Endodermal cell (in vitro differentiated cells): Measurements from ENCODE around the gene TBC1D16. TPM values are rescaled to one million over a fixed set of nuclear protein-coding genes. Genes with fewer than 3 reads are reported as not detected.
A peak's percentile ranks its signal among the peaks of the same experiment; 100 is the strongest.

Experiments
- DNase-seq: peaks from one replicate; pipeline ENCODE4 v3.0.0-alpha.2; 2017
- H3K27ac ChIP-seq: 2 replicates; pipeline ENCODE4 v1.5.1; 2013; ENCODE audit warnings: mild to moderate bottlenecking, low read depth, low read length, moderate library complexity
- H3K27me3 ChIP-seq: 2 replicates; pipeline ENCODE4 v1.6.1; 2013; ENCODE audit warnings: mild to moderate bottlenecking, low read length, moderate library complexity; ENCODE audit not compliant: insufficient read depth, control insufficient read depth, poor library complexity, severe bottlenecking
- H3K36me3 ChIP-seq: 2 replicates; pipeline ENCODE4 v1.7.0; 2013; ENCODE audit warnings: mild to moderate bottlenecking, low read length, moderate library complexity; ENCODE audit not compliant: control insufficient read depth, insufficient read depth
- H3K4me1 ChIP-seq: one replicate; pipeline ENCODE4 v1.7.0; 2013; ENCODE audit warnings: low read length; ENCODE audit not compliant: control insufficient read depth, insufficient read depth
- H3K4me3 ChIP-seq: 2 replicates; pipeline ENCODE4 v1.5.1; 2013; ENCODE audit warnings: mild to moderate bottlenecking, low read length, moderate library complexity
- H3K9ac ChIP-seq: 2 replicates; pipeline ENCODE4 v1.6.1; 2013; ENCODE audit warnings: mild to moderate bottlenecking, low read length, moderate library complexity; ENCODE audit not compliant: poor library complexity, severe bottlenecking; ENCODE audit errors: extremely low read depth
- H3K9me3 ChIP-seq: 2 replicates; pipeline ENCODE4 v1.6.1; 2013; ENCODE audit warnings: mild to moderate bottlenecking, low read length, moderate library complexity; ENCODE audit not compliant: control insufficient read depth
- H3K27ac Mint-ChIP-seq: 2 replicates; pipeline ENCODE4 v1.8.0; 2020; ENCODE audit warnings: mixed read lengths
- H3K27me3 Mint-ChIP-seq: 2 replicates; pipeline ENCODE4 v1.8.0; 2021; ENCODE audit warnings: mild to moderate bottlenecking, mixed read lengths; ENCODE audit not compliant: insufficient read depth
- H3K36me3 Mint-ChIP-seq: 2 replicates; pipeline ENCODE4 v1.8.0; 2020; ENCODE audit warnings: low read depth, mixed read lengths
- H3K4me1 Mint-ChIP-seq: 2 replicates; pipeline ENCODE4 v1.8.0; 2020; ENCODE audit warnings: mixed read lengths
- H3K4me3 Mint-ChIP-seq: 2 replicates; pipeline ENCODE4 v1.8.0; 2020; ENCODE audit warnings: mild to moderate bottlenecking, moderate library complexity, mixed read lengths
- H3K9me3 Mint-ChIP-seq: 2 replicates; pipeline ENCODE4 v1.8.0; 2020; ENCODE audit warnings: mild to moderate bottlenecking, mixed read lengths
- CTCF ChIP-seq: fragments of 200-600 bp; sonication (generic); conservative IDR thresholded peaks from 2 replicates; pipeline ENCODE4 v1.5.0; 2021; ENCODE audit warnings: antibody characterized with exemption, mild to moderate bottlenecking
- WGBS, 2 experiments: methylation state at CpG; one replicate each; pipeline versions ENCODE4 v1.1.5 to v1.1.7; 2013; ENCODE audit warnings: missing lambda C conversion rate in 2 of 2, mixed read lengths in 1 of 2; ENCODE audit not compliant: insufficient coverage in 1 of 2, insufficient read length in 1 of 2; 5-methylcytosine and 5-hydroxymethylcytosine counted together
- total RNA-seq, 2 donors: library from RNA; stranded (reverse); fragmentation: NEBNext Ultra II Directional in 1 of 2; extraction: Animal tissue kit (Norgen Biotek cat#: 25700) in 1 of 2; gene quantifications; 2 replicates in 1 of 2; 3 replicates in 1 of 2; pipeline ENCODE4 v1.2.1, GENCODE V29; 2021

TBC1D16 gene
- total RNA-seq, 2 donors from 2014 or later = 88.2 to 116 TPM

GRCh38 chr17:79913451-79913850 lies 122.2 kb downstream of the TBC1D16 start:
- TF ChIP-seq CTCF = no peak
- WGBS, 2 experiments = 94 to 97% methylated on average over 7 to 9 of the region's 9 CpGs

GRCh38 chr17:79912552-79913330 lies 122.9 kb downstream of the TBC1D16 start:
- no peak overlapping the region for H3K27ac Mint-ChIP-seq
- no peak for TF ChIP-seq CTCF
- WGBS, 2 experiments = 92 to 100% methylated on average over 10 to 14 of the region's 14 CpGs
- H3K27me3 ChIP-seq = no peaks in the 10 kb centered on the region
- no peak for DNase-seq
- H3K9me3 ChIP-seq = no peaks in the 10 kb centered on the region
- H3K4me3 ChIP-seq = no peak overlapping the region
- H3K36me3 Mint-ChIP-seq = no peaks in the 10 kb centered on the region
- H3K36me3 ChIP-seq = no peaks in the 10 kb centered on the region
- no peaks in the 10 kb centered on the region for H3K4me1 ChIP-seq
- peaks cover 2% of the 10 kb centered on the region for H3K27me3 Mint-ChIP-seq
- H3K27ac ChIP-seq = no peak overlapping the region
- H3K4me3 Mint-ChIP-seq = no peak overlapping the region
- no peak overlapping the region for H3K9ac ChIP-seq
- no peaks in the 10 kb centered on the region for H3K4me1 Mint-ChIP-seq
- no peaks in the 10 kb centered on the region for H3K9me3 Mint-ChIP-seq

More at GRCh38 chr17:79913451-79913850, 122.2 kb downstream of the TBC1D16 start:
- Histone ChIP-seq H3K4me1 (no peaks in the 10 kb centered on the region), H3K27ac (no peak overlapping the region), H3K9me3 (no peaks in the 10 kb centered on the region), H3K36me3 (no peaks in the 10 kb centered on the region), H3K9ac (no peak overlapping the region), H3K27me3 (no peaks in the 10 kb centered on the region), H3K4me3 (no peak overlapping the region)
- DNase-seq = no peak
- no peaks in the 10 kb centered on the region for H3K36me3 Mint-ChIP-seq
- H3K27ac Mint-ChIP-seq = no peak overlapping the region
- no peaks in the 10 kb centered on the region for H3K9me3 Mint-ChIP-seq
- peaks cover 3% of the 10 kb centered on the region for H3K27me3 Mint-ChIP-seq
- H3K4me1 Mint-ChIP-seq = no peaks in the 10 kb centered on the region
- no peak overlapping the region for H3K4me3 Mint-ChIP-seq

GRCh38 chr17:79911430-79912399 lies 124.0 kb downstream of the TBC1D16 start:
- H3K4me3 ChIP-seq = no peak overlapping the region
- no peak for TF ChIP-seq CTCF
- H3K27ac ChIP-seq = no peak overlapping the region
- Mint-ChIP-seq H3K4me3 (no peak overlapping the region), H3K4me1 (no peaks in the 10 kb centered on the region), H3K36me3 (no peaks in the 10 kb centered on the region), H3K9me3 (no peaks in the 10 kb centered on the region), H3K27me3 (peaks cover 2% of the 10 kb centered on the region), H3K27ac (no peak overlapping the region)
- no peak overlapping the region for H3K9ac ChIP-seq
- H3K9me3 ChIP-seq = no peaks in the 10 kb centered on the region
- no peaks in the 10 kb centered on the region for H3K36me3 ChIP-seq
- WGBS, 2 experiments = 83 to 90% methylated on average over 15 to 20 of the region's 20 CpGs
- DNase-seq = peak; percentile 44
- H3K4me1 ChIP-seq = no peaks in the 10 kb centered on the region
- no peaks in the 10 kb centered on the region for H3K27me3 ChIP-seq
